Esophagus squamous epithelium (tissue), 4 donors: Measurements from ENCODE around the gene RHOC.
A peak's percentile ranks its signal among the peaks of the same experiment; 100 is the strongest.

Experiments
- POLR2A ChIP-seq, 4 donors: fragments of 450-650 bp; IDR thresholded peaks; one replicate each; pipeline ENCODE4 v1.6.1; 2017; ENCODE audit warnings: antibody characterized with exemption in 4 of 4, mild to moderate bottlenecking in 4 of 4, moderate library complexity in 3 of 4
- TF ChIP-seq, protein P1 (sequence below), 6 experiments: fragments of 450-650 bp in 4 of 6; fragments of 200-600 bp in 2 of 6; sonication (generic) in 2 of 6; IDR thresholded peaks; one replicate each; pipeline ENCODE4 v1.5.1; 2016 to 2019; ENCODE audit warnings: antibody characterized with exemption in 6 of 6, mild to moderate bottlenecking in 4 of 6, moderate library complexity in 4 of 6

DNA sequence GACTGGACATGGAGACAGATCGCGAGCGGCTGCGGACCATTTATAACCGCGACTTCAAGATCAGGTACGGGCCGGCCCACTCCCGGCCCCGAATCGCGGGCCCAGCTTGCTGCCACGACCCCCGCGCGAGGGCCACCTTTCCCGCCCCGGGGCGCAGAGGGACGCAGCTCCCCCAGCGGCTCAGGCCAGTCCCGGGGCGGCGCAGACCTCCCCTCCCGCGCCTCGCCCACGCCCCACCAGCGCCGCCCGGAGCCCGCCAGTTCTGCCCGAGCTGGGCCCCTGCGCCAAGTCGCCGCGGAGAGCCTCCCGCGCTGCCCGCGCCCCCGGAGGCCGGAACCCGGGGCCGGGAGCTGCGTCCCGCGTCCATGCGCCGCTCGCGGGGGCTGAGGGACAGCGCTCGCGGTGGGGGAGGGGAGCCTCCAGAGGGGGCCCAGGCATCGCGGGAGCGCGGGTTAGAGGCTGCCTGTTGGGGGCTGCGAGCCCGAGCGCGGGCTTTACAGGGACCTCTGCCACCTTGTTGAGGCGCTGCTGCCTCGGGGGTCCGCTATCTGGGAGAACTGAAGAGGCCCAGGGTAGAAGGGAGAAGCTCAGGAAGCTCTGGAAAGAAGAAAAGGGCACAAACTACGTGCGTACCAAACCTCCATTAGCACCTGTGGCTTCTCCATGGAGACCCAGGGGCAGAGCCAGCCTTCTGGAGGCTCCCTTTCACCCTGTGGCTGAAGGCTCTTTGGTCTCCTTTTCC lies 31.8 kb downstream of the RHOC start:
- peak in 1 of 4 donors; percentile 36 for TF ChIP-seq POLR2A (IDR thresholded peaks at IDR 0.05)
- TF ChIP-seq, protein P1, sequence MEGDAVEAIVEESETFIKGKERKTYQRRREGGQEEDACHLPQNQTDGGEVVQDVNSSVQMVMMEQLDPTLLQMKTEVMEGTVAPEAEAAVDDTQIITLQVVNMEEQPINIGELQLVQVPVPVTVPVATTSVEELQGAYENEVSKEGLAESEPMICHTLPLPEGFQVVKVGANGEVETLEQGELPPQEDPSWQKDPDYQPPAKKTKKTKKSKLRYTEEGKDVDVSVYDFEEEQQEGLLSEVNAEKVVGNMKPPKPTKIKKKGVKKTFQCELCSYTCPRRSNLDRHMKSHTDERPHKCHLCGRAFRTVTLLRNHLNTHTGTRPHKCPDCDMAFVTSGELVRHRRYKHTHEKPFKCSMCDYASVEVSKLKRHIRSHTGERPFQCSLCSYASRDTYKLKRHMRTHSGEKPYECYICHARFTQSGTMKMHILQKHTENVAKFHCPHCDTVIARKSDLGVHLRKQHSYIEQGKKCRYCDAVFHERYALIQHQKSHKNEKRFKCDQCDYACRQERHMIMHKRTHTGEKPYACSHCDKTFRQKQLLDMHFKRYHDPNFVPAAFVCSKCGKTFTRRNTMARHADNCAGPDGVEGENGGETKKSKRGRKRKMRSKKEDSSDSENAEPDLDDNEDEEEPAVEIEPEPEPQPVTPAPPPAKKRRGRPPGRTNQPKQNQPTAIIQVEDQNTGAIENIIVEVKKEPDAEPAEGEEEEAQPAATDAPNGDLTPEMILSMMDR (IDR thresholded peaks at IDR 0.05) = peak in 1 of 6 experiments; percentile 1
